A673 (cell line): Measurements from ENCODE around the gene AMPD2. TPM values are rescaled to one million over a fixed set of nuclear protein-coding genes. Genes with fewer than 3 reads are reported as not detected.

Experiments
- BruUV-seq: library from RNA; stranded (reverse); fragments of 400-500 nt; replicated peaks from 2 replicates; lab custom pipeline; 2021; lab: Mats Ljungman, UMichigan
- CTCF ChIA-PET: fragments of 300-600 bp; sonication (Branson Sonifier 250); formaldehyde crosslinking; loops from one replicate; lab custom pipeline; 2022; ENCODE audit warnings: antibody characterized with exemption; lab: Charles Lee
- POLR2A ChIA-PET: fragments of 300-600 bp; sonication (Branson Sonifier 250); formaldehyde crosslinking; loops from one replicate; lab custom pipeline; 2022; ENCODE audit warnings: antibody characterized with exemption; ENCODE audit not compliant: low non-redundant PET; lab: Charles Lee
- DNase-seq: peaks from one replicate; pipeline ENCODE4 v3.0.0-alpha.2; 2015; ENCODE audit warnings: low spot score
- H3K27ac ChIP-seq: fragments of 200-600 bp; sonication (generic); 2 replicates; pipeline ENCODE4 v1.5.1; 2016; ENCODE audit warnings: mixed run types, low read depth, mild to moderate bottlenecking, mixed read lengths, antibody characterized with exemption, low read length; ENCODE audit not compliant: poor library complexity, severe bottlenecking
- H3K27me3 ChIP-seq: fragments of 200-600 bp; sonication (generic); replicated peaks from 2 replicates; pipeline ENCODE4 v1.6.1; 2017; ENCODE audit warnings: mixed run types, low read depth, mild to moderate bottlenecking, mixed read lengths, antibody characterized with exemption, low read length; ENCODE audit not compliant: insufficient read depth, poor library complexity
- H3K36me3 ChIP-seq: fragments of 200-600 bp; sonication (generic); 2 replicates; pipeline ENCODE4 v1.6.1; 2016; ENCODE audit warnings: mixed run types, mild to moderate bottlenecking, mixed read lengths, antibody characterized with exemption, low read length; ENCODE audit not compliant: insufficient read depth, poor library complexity, severe bottlenecking
- H3K4me1 ChIP-seq: fragments of 200-600 bp; sonication (generic); 2 replicates; pipeline ENCODE4 v1.6.1; 2017; ENCODE audit warnings: mixed run types, mild to moderate bottlenecking, mixed read lengths, antibody characterized with exemption, low read length; ENCODE audit not compliant: insufficient read depth, poor library complexity, severe bottlenecking
- H3K4me3 ChIP-seq: fragments of 200-600 bp; sonication (generic); 2 replicates; pipeline ENCODE4 v1.5.1; 2016; ENCODE audit warnings: low read depth, mixed run types, mild to moderate bottlenecking, mixed read lengths, low read length; ENCODE audit not compliant: poor library complexity, severe bottlenecking
- H3K9me3 ChIP-seq: fragments of 200-600 bp; sonication (generic); 2 replicates; pipeline ENCODE4 v1.6.1; 2016; ENCODE audit warnings: mixed run types, low read depth, mild to moderate bottlenecking, mixed read lengths, antibody characterized with exemption, low read length; ENCODE audit not compliant: poor library complexity, severe bottlenecking
- CTCF ChIP-seq: fragments of 300-800, 200-600 bp; sonication (generic); conservative IDR thresholded peaks from 2 replicates; pipeline ENCODE4 v1.5.1; 2017; ENCODE audit warnings: low read depth, mild to moderate bottlenecking, antibody characterized with exemption, low read length, moderate library complexity, mixed read lengths
- EZH2 ChIP-seq: fragments of 200-600 bp; sonication (generic); IDR thresholded peaks from 2 replicates; pipeline ENCODE4 v1.6.1; 2017; ENCODE audit warnings: borderline replicate concordance, low read depth, mild to moderate bottlenecking, mixed read lengths, antibody characterized with exemption, low read length; ENCODE audit not compliant: poor library complexity, severe bottlenecking
- intact Hi-C: fragments of 100-400 bp; cut with micrococcal nuclease; formaldehyde crosslinking; loops from one replicate; pipeline ENCODE4 v1.10.0; 2022; ENCODE audit not compliant: unreplicated experiment
- total RNA-seq: library from RNA; stranded (reverse); gene quantifications from 2 replicates; pipeline ENCODE4 v1.2.3, GENCODE V29; 2021

Gene AMPD2
- total RNA-seq, 1 experiment from 2014 or later = 132 TPM

GRCh38 chr1:109626682-109627408 lies 7.2 kb downstream of the AMPD2 start:
- CTCF ChIA-PET = no interaction called here
- POLR2A ChIA-PET = no interaction called here

GRCh38 chr1:109627692-109628399 lies 8.2 kb downstream of the AMPD2 start:
- BruUV-seq = TSS peak; percentile 11
- Histone ChIP-seq H3K36me3 (peaks cover 49% of the 10 kb centered on the region), H3K27ac (no peak overlapping the region), H3K27me3 (no peaks in the 10 kb centered on the region), H3K4me1 (peaks cover 23% of the 10 kb centered on the region), H3K4me3 (no peak overlapping the region), H3K9me3 (no peaks in the 10 kb centered on the region)
- no peak for TF ChIP-seq EZH2
- no peak for TF ChIP-seq CTCF
- ChIA-PET CTCF (interaction anchor here (0.6 to 1.5 kb wide), 2 partner anchors 11 to 82 kb away, joined by 3 read pairs; no protein-coding TSS in a partner anchor), POLR2A (no interaction called here)
- DNase-seq = no peak
- intact Hi-C loops = no loop called here

More at GRCh38 chr1:109626682-109627408, 7.2 kb downstream of the AMPD2 start:
- Histone ChIP-seq H3K4me3 (no peak overlapping the region), H3K36me3 (peaks cover 49% of the 10 kb centered on the region), H3K27me3 (no peaks in the 10 kb centered on the region), H3K4me1 (peaks cover 25% of the 10 kb centered on the region), H3K27ac (no peak overlapping the region), H3K9me3 (no peaks in the 10 kb centered on the region)
- DNase-seq = no peak
- intact Hi-C loops = no loop called here
- BruUV-seq = no TSS peak
- TF ChIP-seq EZH2 (no peak), CTCF (no peak)

- intact Hi-C loops = no loop called here
Observed at GRCh38 chr1:109628540-109629321, 9.1 kb downstream of the AMPD2 start.

More at GRCh38 chr1:109628540-109629321, 9.1 kb downstream of the AMPD2 start:
- no peak overlapping the region for H3K27ac ChIP-seq
- DNase-seq = no peak
- POLR2A ChIA-PET = no interaction called here
- CTCF ChIA-PET = interaction anchor here (1.5 kb wide), 1 partner anchor 83 kb away, joined by 3 read pairs; no protein-coding TSS in a partner anchor
- BruUV-seq = no TSS peak
- no peaks in the 10 kb centered on the region for H3K27me3 ChIP-seq
- TF ChIP-seq CTCF = no peak
- TF ChIP-seq EZH2 = no peak
- peaks cover 24% of the 10 kb centered on the region for H3K4me1 ChIP-seq
- peaks cover 49% of the 10 kb centered on the region for H3K36me3 ChIP-seq
- H3K9me3 ChIP-seq = no peaks in the 10 kb centered on the region
- no peak overlapping the region for H3K4me3 ChIP-seq
